GM19452 (cell line): ENCODE results near the gene AP1S3.

Experiments
- ATAC-seq: cut with Tn5 transposase; IDR thresholded peaks from one replicate; pipeline ENCODE4 v1.9.1; 2021; ENCODE audit not compliant: unreplicated experiment

The AP1S3 gene

GRCh38 chr2:223725986-223726970, 111.1 kb downstream of the AP1S3 start:
- ATAC-seq, result no peak

GRCh38 chr2:223725494-223725893, 111.9 kb downstream of the AP1S3 start:
- ATAC-seq, result no peak

GRCh38 chr2:223724861-223725260, 112.5 kb downstream of the AP1S3 start:
- ATAC-seq, result no peak

- no peak for ATAC-seq
These were observed 113.4 kb downstream of the AP1S3 start for GRCh38 chr2:223723954-223724411.

GRCh38 chr2:223722226-223722625, 115.2 kb downstream of the AP1S3 start:
- no peak for ATAC-seq

GRCh38 chr2:223721746-223722145, 115.6 kb downstream of the AP1S3 start:
- ATAC-seq, result no peak

- ATAC-seq, result no peak
These were observed 117.0 kb downstream of the AP1S3 start for GRCh38 chr2:223720367-223720766.

- ATAC-seq, result no peak
These were observed 124.7 kb downstream of the AP1S3 start for GRCh38 chr2:223712642-223713041.

- no peak for ATAC-seq
These were observed 125.6 kb downstream of the AP1S3 start for GRCh38 chr2:223711596-223712326.
